GM12872 (cell line): ENCODE measurements around the gene RBM12.

ENCODE experiments used
- CTCF ChIP-seq: IDR thresholded peaks from 3 replicates; pipeline ENCODE4 v1.5.1; 2011; ENCODE audit warnings: low read depth, mild to moderate bottlenecking, low read length, moderate library complexity; ENCODE audit not compliant: insufficient read depth

RBM12 gene

GRCh38 chr20:35619196-35620095 lies 45.3 kb downstream of the RBM12 start:
- peak; percentile 82 for TF ChIP-seq CTCF

DNA sequence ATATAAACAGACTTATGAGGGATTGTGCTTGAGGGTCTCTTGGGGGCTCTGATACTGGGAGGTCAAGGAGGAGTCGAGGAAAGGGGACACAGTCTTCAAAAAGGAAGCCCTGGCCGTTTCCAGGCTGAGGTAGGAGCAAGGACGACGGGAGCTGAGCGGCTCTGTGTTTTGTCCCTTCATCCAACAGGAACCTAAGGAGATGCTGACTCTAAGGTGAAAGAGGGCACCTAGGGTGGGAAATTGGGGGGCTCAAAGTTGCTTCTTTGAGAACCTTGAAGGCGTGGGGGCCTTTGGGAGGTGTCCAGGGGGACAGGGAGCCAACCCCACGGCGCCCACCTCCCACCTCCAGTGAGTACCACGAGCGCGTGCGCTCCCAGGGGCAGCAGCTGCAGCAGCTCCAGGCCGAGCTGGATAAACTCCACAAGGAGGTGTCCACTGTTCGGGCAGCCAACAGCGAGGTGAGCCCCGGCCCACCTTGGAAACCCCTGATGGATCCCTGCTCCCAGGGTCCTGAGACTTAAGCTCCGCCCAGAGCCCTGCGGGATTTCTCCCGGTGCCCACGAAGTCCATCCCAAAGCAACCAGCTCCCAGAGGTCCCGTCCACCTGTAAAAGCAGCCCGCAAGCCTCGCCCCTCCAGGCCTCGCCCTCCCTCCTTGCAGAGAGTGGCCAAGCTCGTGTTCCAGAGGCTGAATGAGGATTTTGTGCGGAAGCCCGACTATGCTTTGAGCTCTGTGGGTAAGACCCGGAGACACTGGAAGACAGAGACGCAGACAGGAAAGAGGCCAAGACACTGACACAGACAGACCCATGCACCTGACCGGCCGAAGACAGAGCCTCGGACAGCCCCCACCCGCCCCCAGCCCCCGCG lies 46.2 kb downstream of the RBM12 start:
- no peak for TF ChIP-seq CTCF

GRCh38 chr20:35617397-35618262 lies 47.1 kb downstream of the RBM12 start:
- peak; percentile 62 for TF ChIP-seq CTCF

GRCh38 chr20:35616465-35617396 lies 48.0 kb downstream of the RBM12 start:
- no peak for TF ChIP-seq CTCF

- TF ChIP-seq CTCF = no peak
Observed at GRCh38 chr20:35615667-35616464, 48.8 kb downstream of the RBM12 start, which contains the start of gene SPAG4. SPAG4 (plus strand) TSS chr20:35615829; CDS start chr20:35616004, 175 bp downstream.

- TF ChIP-seq CTCF = no peak
Observed at GRCh38 chr20:35611482-35611881, 53.2 kb downstream of the RBM12 start.
